Aorta (tissue), 5 donors: ENCODE measurements around the gene TAF3. TPM values are rescaled to one million over a fixed set of nuclear protein-coding genes. Genes with fewer than 3 reads are reported as not detected.

ENCODE experiments used
- ATAC-seq: fragments of 200-7000 bp; cut with Tn5 transposase; one replicate; pipeline ENCODE4 v1.9.1; 2022; ENCODE audit warnings: moderate library complexity; ENCODE audit not compliant: low FRiP score
- DNase-seq, 2 donors: peaks; one replicate each; pipeline ENCODE4 v3.0.0-alpha.2; 2020
- H3K27ac ChIP-seq, 2 donors: one replicate each; pipeline ENCODE4 v1.5.1; 2013; ENCODE audit warnings: low read length in 2 of 2, mild to moderate bottlenecking in 2 of 2, moderate library complexity in 2 of 2, control low read depth in 1 of 2, inconsistent platforms in 1 of 2, low read depth in 1 of 2
- H3K27me3 ChIP-seq, 2 donors: one replicate each; pipeline ENCODE4 v1.6.1; 2013; ENCODE audit warnings: control low read depth in 1 of 2, low read length in 1 of 2, mild to moderate bottlenecking in 1 of 2, moderate library complexity in 1 of 2; ENCODE audit not compliant: insufficient read depth in 2 of 2, control insufficient read depth in 1 of 2
- H3K36me3 ChIP-seq, 2 donors: one replicate each; pipeline ENCODE4 v1.6.1; 2013; ENCODE audit warnings: control low read depth in 1 of 2, low read length in 1 of 2, mild to moderate bottlenecking in 1 of 2; ENCODE audit not compliant: insufficient read depth in 2 of 2, control insufficient read depth in 1 of 2
- H3K4me1 ChIP-seq, 2 donors: one replicate each; pipeline ENCODE4 v1.6.1; 2013; ENCODE audit warnings: low read length in 2 of 2, control low read depth in 1 of 2, mild to moderate bottlenecking in 1 of 2, moderate library complexity in 1 of 2; ENCODE audit not compliant: insufficient read depth in 2 of 2, control insufficient read depth in 1 of 2
- H3K4me3 ChIP-seq, 2 donors: one replicate each; pipeline ENCODE4 v1.5.1; 2013; ENCODE audit warnings: low read length in 2 of 2, control low read depth in 1 of 2, mild to moderate bottlenecking in 1 of 2
- H3K9me3 ChIP-seq: one replicate; pipeline ENCODE4 v1.6.1; 2013; ENCODE audit warnings: mild to moderate bottlenecking, low read length; ENCODE audit not compliant: control insufficient read depth
- WGBS, 2 donors: extraction: QIAGEN DNeasy Blood & Tissue Kit; methylation state at CpG; one replicate each; pipeline ENCODE4 v1.1.7; 2013; 5-methylcytosine and 5-hydroxymethylcytosine counted together
- intact Hi-C, 2 donors: fragments of 100-400 bp; cut with DNase I; formaldehyde crosslinking; loops; one replicate each; pipeline versions ENCODE4 v1.14.2 to v1.15.0; 2022
- polyA plus RNA-seq, 2 donors: library from polyadenylated mRNA; stranded (reverse); fragments of 200-250 nt; gene quantifications; one replicate each; pipeline ENCODE4 v1.2.3, GENCODE V29; 2013
- total RNA-seq, 2 donors: library from RNA; stranded (reverse); fragmentation: NEBNext Ultra II Directional; extraction: Animal tissue kit (Norgen Biotek cat#: 25700); gene quantifications; one replicate each; pipeline ENCODE4 v1.2.1, GENCODE V29; 2021
- donor health status: healthy with polysubstance abuse.
- donor health status: Bipolar disorder and iron deficiency.
- donor health status: DM: no; HTN: no; CAD: no.
- donor health status: DM: no; HTN: no; CAD: no.
- donor health status: DM: yes; HTN: yes; CAD: no.

TAF3 gene
- total and polyA plus RNA-seq, 4 donors = 3.4 to 11.4 (median 8.6) TPM

DNA sequence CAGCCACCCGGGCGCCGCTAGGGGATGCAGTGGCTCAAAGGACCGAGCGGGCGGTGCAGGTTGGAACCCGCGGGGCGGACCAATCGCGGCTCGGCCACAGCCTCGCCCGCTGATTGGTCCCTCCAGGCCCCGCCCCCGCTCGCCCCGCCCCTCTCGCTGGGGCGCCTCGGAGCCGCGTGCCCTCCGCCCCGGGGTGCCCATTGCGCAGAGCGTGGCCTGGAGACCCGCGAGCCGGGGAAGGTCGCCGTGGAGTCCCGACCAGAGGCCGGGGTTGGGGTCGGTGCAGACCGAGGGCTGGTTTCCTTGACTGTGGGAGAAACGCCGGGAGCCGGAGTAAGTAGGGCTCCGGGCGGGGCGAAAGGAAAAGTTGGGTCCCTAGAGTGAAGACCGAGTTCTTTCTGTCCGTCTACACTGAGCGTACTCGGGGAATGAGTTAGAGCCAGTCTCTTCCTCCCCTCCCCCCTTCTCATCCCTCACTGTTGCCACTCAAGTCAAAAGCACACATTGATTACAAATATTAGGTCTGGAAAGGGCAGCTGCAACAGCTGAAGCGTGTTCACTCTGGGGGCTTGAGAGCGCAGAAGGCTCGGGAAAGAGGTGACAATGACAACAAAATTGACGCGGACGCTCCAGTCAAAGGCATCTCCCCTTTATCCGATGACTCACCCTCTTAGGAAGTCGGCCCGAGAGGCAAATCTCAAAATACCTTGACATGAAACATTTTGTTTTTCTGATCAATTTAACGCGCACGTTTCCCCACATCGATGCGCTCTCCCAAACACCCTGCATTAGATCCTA, 235.3 kb downstream of the TAF3 start:
- 1 to 2% methylated on average over 60 of the region's 60 CpGs for WGBS, 2 donors
- no peak overlapping the region for H3K27ac ChIP-seq
- no peaks in the 10 kb centered on the region for H3K9me3 ChIP-seq
- ATAC-seq (peak; percentile 85), DNase-seq (peak; percentile 86 to 90)
- H3K36me3 ChIP-seq = no peaks in the 10 kb centered on the region
- H3K4me3 ChIP-seq = peak overlapping the region; percentile 19 to 29
- no peaks in the 10 kb centered on the region for H3K27me3 ChIP-seq
- H3K4me1 ChIP-seq = no peaks in the 10 kb centered on the region
- intact Hi-C loops = no loop called here

DNA sequence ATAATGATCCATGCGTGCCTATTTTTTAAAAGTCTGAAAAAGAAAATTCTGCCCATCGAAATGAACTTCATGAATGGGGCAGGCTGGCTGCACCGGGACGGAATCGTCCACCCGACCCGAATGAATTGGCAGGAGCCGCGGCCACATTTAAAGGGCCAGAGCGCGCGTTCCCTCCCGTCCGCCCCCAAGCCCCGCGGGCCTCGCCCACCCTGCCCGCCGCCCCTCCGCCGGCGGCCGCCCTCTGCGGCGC, 235.9 kb downstream of the TAF3 start:
- Histone ChIP-seq H3K9me3 (no peaks in the 10 kb centered on the region), H3K4me1 (no peaks in the 10 kb centered on the region), H3K4me3 (peak overlapping the region; percentile 19 to 29), H3K27me3 (no peaks in the 10 kb centered on the region), H3K36me3 (no peaks in the 10 kb centered on the region), H3K27ac (no peak overlapping the region)
- intact Hi-C loops = no loop called here
- DNase-seq (no peak), ATAC-seq (no peak)
- 0 to 1% methylated on average over 24 to 25 of the region's 25 CpGs for WGBS, 2 donors

GRCh38 chr10:8054494-8055407, 236.4 kb downstream of the TAF3 start, which contains the start of gene GATA3:
GATA3 (plus strand) TSS chr10:8054688; CDS start chr10:8055656, 968 bp downstream.
- peak; percentile 69 to 72 for DNase-seq
- Histone ChIP-seq H3K36me3 (no peaks in the 10 kb centered on the region), H3K9me3 (no peaks in the 10 kb centered on the region), H3K4me1 (no peaks in the 10 kb centered on the region), H3K4me3 (peak within 1 kb of the TSS; percentile 19 to 29), H3K27me3 (no peaks in the 10 kb centered on the region), H3K27ac (no peak within 1 kb of the TSS)
- 3 to 4% methylated on average over 47 to 65 of the region's 65 CpGs for WGBS, 2 donors
- ATAC-seq = no peak
- intact Hi-C loops = no loop called here

DNA sequence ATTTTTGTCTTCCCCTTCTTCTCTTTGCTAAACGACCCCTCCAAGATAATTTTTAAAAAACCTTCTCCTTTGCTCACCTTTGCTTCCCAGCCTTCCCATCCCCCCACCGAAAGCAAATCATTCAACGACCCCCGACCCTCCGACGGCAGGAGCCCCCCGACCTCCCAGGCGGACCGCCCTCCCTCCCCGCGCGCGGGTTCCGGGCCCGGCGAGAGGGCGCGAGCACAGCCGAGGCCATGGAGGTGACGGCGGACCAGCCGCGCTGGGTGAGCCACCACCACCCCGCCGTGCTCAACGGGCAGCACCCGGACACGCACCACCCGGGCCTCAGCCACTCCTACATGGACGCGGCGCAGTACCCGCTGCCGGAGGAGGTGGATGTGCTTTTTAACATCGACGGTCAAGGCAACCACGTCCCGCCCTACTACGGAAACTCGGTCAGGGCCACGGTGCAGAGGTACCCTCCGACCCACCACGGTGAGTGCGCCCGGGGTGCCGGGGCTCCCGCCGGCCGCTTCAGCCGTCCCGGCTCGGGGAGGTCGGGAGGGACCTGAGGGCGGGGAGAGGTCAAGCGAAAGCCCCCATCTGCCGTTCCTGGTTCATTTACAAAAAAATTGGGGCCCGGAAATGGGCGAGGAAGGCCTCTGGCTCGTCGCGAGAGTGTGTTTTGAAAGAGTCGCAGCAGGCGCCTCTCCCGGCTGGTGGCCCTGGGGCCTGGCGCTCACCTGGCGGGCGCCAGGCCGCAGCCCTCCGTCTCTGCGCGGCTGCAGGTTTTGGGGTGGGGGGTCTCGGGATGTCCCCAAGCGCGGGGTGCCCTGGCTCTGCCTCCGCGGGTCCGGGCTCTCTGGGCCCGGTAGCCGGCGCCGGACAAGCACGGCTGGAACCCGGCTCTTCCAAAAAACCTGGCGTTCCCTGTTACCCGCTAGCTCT, 237.4 kb downstream of the TAF3 start:
- H3K4me3 ChIP-seq = no peak overlapping the region
- no peaks in the 10 kb centered on the region for H3K36me3 ChIP-seq
- H3K27me3 ChIP-seq = no peaks in the 10 kb centered on the region
- DNase-seq (peak in 1 of 2 donors; percentile 61), ATAC-seq (no peak)
- no peaks in the 10 kb centered on the region for H3K4me1 ChIP-seq
- no peak overlapping the region for H3K27ac ChIP-seq
- 40 to 46% methylated on average over 84 to 85 of the region's 85 CpGs for WGBS, 2 donors
- H3K9me3 ChIP-seq = no peaks in the 10 kb centered on the region
- intact Hi-C loops = no loop called here

DNA sequence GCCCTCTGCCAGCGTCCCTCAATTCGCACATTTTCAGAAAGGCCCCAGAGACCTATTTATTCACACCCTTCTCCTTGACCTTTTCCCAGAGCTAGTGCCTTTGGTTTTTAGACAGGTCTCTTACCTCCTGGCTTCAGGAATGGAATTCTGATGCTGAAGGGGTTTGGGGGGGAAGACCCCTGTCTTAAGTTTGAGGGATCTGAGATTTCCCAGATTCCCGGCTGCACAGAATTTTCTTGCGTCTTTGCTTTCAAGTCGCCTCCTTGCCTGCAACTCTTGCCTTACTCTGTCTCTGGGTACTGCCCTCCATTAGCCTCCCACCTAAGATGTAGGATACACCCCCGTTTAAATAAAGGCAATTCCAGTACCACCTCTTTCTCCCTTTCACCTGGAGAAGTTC, 238.1 kb downstream of the TAF3 start:
- H3K9me3 ChIP-seq = no peaks in the 10 kb centered on the region
- H3K4me3 ChIP-seq = no peak overlapping the region
- H3K27ac ChIP-seq = no peak overlapping the region
- intact Hi-C loops = no loop called here
- H3K4me1 ChIP-seq = no peaks in the 10 kb centered on the region
- WGBS, 2 donors = 81 to 87% methylated on average over 6 of the region's 6 CpGs
- H3K36me3 ChIP-seq = no peaks in the 10 kb centered on the region
- ATAC-seq (no peak), DNase-seq (no peak)
- H3K27me3 ChIP-seq = no peaks in the 10 kb centered on the region

- no peak for ATAC-seq
- Histone ChIP-seq H3K4me3 (no peak overlapping the region), H3K27ac (no peak overlapping the region), H3K4me1 (no peaks in the 10 kb centered on the region), H3K27me3 (no peaks in the 10 kb centered on the region), H3K36me3 (no peaks in the 10 kb centered on the region), H3K9me3 (no peaks in the 10 kb centered on the region)
- intact Hi-C loops = no loop called here
- DNase-seq = no peak
- WGBS, 2 donors = 83 to 89% methylated on average over 13 of the region's 13 CpGs
Observed at GRCh38 chr10:8056871-8057331, 238.6 kb downstream of the TAF3 start.

- no peak overlapping the region for H3K4me3 ChIP-seq
- no peak overlapping the region for H3K27ac ChIP-seq
- ATAC-seq = no peak
- H3K4me1 ChIP-seq = no peaks in the 10 kb centered on the region
- DNase-seq = no peak
- no peaks in the 10 kb centered on the region for H3K36me3 ChIP-seq
- 78 to 79% methylated on average over 15 of the region's 15 CpGs for WGBS, 2 donors
- intact Hi-C loops = no loop called here
- H3K27me3 ChIP-seq = no peaks in the 10 kb centered on the region
- H3K9me3 ChIP-seq = no peaks in the 10 kb centered on the region
Observed at GRCh38 chr10:8057636-8058273, 239.4 kb downstream of the TAF3 start.
